Hematopoietic multipotent progenitor cell (in vitro differentiated cells): ENCODE results near the gene HDAC4. TPM values are rescaled to one million over a fixed set of nuclear protein-coding genes. Genes with fewer than 3 reads are reported as not detected.
A peak's percentile ranks its signal among the peaks of the same experiment; 100 is the strongest.

Source experiments
- DNase-seq, 3 donors: peaks; one replicate each; pipeline ENCODE4 v3.0.0-alpha.2; 2011 to 2015; ENCODE audit warnings: low read depth in 2 of 3, low spot score in 2 of 3
- total RNA-seq: library from RNA; depleted of rRNA; stranded (reverse); fragments of >200 nt; gene quantifications from one replicate; pipeline ENCODE4 v1.2.3, GENCODE V29; 2012

Gene HDAC4
- total RNA-seq, 1 donor = 34.2 TPM

DNA sequence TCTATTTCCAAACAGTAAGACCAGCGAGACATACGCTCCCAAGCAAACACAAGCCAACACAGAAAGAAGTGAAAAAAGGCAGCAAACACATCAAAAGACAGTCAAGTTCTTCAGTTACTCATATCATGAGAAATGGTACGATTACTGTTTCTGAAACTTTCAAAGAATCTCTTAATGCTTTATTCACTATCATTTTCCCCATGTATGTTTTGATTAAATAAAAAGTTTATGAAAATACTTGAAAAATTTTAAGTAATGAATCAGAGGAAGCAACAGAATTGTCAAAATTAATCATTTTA, 114.9 kb downstream of the HDAC4 start:
- DNase-seq = no peak

DNA sequence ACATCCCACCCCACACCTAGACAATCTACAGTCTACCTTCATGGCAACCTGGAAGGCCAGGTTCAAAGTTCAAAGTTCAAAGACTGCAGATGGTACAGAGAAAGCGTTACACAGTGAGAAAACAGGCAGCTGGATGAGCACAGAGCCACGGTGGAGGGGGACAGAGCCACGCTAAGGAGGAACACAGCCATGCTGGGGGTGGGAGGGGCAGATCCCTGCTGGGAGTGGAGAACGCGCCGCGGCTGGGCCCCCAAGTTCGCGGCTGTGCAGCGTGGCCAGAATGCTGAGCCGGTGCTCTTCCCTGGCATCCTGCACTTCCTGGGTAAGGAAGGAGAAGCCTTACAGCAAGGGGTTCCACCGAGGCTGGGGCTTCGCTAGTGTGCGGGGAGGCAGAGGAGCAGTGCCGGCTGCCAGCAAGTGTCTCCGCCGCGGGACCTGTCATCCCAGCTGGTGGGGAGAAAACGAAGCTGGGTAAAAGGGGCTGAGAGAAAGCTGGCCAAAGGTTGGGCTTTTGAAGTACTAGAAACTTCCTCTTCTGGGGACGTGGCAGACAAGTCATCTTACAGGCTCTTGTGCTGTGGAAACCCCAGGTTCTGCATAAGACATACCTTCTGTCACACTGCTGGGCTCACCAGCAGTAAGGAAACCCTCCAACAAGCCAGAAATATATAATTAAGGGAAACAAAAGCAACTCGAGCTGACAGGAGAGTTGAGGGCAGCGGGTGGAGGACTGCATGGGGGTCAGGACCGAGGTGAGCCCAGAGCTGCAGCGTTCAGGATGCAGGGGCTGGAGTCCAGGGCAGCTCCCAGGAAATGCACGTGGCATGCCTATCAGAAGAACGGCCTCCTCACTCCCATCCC, 115.5 kb downstream of the HDAC4 start:
- peak in 2 of 3 donors; percentile 61 to 82 for DNase-seq

DNA sequence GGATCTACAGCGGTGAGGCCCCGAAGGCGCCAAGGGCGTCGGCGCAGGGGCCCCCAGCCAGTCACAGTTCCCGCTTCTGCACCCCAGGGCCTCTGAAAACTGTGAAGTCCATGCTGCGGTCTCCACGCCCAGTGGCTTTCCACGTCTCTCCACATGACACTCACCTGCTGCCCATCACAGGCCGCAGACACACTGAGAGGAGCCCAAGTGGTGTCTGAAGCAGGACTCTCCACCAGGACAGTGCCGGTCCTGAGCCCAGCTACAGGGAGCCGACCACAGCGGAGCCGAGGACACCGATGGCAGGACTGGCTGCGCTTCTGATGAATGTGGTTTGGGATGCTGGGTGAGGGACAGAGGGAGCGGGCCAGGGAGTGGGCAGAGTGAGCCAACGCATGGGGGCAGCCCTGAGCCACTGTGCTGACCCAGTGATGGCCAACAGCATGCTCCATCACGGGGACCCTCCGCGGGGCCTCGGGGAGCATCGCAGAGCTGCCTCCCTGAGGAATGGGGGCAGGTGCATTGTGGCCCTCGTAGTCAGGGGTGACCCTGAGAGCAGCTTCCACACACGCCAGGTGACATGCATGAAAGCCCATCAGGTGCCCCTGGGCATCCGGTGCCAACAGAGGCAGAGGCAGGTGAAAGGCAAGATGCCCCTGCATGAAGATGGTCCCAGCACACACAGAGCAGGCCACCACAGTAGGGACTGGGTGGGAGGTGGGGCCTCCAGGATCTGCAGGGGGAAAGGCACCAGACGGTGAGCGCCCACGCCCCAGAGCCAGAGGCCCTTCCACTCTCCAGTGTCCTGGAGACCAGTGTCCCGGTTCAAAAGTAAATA, 116.6 kb downstream of the HDAC4 start:
- no peak for DNase-seq

DNA sequence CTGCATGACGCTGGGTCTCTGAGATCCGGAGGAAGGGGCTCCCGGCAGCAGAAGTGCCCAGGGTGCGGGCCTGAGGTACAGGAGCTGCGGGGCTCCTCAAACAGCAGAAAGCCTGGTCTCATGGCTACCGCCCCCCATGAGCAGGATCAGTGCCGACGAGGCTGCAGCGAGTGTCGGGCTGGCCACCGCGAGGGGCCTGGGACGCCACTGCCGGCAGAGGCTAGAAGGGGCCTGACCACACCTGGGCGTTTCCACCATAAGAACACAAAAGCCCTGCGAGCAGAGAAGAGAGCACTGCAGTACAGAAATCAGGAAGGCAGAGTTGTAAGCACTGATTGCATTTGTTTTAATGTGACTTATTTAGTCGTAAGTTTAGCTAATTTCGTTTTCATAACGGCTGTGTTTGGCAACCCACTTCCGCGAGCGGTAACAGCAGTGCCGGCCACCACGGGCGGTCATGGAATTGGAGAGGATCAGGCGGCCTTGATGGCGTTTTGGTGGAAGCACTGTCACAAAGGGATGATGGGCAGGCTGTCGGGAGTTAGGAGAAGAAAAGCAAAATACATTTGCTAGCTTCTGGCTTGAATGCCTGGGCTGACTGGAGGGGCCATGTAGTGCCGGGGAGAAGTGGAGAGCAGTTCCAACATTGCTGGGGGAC, 117.4 kb downstream of the HDAC4 start:
- no peak for DNase-seq

DNA sequence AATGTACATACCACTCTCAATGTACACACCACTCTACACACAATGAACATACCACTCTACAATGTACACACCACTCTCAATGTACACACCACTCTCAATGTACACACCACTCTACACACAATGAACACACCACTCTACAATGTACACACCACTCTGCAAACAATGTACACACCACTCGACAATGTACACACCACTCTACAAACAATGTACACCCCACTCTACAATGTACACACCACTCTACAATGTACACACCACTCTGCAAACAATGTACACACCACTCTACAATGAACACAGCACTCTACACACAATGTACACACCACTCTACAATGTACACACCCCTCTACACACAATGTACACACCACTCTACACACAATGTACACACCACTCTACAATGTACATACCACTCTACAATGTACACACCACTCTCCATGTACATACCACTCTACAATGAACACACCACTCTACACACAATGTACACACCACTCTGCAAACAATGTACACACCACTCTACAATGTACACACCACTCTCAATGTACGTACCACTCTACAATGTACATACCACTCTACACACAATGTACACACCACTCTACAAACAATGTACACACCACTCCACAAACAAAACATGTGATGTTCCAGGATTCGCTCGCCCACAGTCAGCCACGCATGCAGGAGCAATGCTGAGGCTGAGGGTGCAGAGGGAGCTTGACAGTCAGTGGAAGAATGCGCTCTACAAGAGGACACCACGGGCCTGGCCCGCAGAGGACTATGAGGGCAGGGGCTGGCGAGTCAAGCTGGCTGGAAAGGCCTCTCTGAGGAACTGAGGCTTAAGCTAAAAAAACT, 118.2 kb downstream of the HDAC4 start:
- no peak for DNase-seq

DNA sequence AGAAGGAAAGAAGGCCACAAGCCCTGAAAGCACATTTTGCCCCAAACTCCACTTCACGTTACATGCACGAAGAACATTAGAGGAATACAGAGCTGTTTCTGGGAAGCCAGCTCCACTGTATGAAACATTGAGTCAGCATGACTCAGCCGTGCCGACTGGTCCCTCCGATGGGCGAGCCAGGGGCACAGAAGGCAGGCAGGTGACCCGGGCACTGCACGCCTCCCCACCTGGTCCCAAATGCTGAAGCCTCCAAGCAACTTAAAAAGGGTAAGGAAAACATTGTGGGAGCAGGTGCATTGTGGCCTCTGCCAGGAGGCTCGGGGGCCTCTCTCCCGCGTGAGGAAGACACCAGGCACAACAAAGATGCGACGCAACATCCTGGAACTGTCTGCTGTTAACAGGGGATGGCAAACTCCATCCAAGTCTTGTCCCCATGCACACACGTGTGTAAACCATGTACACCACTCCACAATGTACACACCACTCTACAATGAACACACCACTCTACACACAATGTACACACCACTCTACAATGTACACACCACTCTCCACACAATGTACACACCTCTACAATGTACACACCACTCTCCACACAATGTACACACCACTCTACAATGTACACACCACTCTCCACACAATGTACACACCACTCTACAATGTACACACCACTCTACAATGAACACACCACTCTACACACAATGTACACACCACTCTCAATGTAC, 120.4 kb downstream of the HDAC4 start:
- DNase-seq = peak in 2 of 3 donors; percentile 36 to 51

DNA sequence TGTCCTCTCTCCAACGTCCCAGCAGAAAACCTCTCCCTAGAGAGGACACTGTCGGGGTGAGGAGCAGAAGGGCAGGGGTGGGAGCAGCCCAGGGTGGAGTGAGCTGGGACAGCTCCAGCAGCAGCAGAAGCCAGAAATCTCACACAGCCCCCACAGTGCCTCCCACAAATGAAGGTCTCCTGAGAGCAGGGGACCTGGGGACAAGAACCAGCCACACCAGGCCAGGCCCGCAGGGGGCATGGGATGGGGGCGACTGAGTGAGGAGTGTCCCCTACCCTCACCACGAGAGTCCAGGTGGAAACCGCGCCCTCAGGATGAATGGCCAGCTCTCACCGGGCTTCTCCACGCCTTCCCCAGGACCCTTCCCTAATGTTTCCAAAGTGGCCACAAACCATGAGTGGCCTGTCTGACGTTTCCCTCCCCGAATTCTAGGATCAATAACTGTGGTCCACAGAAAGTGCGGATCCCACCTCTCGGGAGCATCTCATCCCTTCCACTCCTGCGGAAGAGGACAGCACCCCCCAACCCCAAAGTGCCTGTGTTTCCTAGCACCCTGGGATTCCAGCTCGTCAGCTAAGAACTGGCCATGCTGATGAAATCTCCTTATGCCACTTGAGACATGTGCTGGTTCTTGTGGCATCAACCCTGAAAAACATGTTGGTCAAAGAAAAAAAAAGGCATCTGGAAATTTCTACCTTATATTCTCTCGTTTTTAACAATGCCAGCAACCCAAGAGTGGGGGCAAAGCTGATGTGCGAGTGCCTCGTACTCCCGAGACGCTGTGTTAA, 121.1 kb downstream of the HDAC4 start:
- DNase-seq = no peak

DNA sequence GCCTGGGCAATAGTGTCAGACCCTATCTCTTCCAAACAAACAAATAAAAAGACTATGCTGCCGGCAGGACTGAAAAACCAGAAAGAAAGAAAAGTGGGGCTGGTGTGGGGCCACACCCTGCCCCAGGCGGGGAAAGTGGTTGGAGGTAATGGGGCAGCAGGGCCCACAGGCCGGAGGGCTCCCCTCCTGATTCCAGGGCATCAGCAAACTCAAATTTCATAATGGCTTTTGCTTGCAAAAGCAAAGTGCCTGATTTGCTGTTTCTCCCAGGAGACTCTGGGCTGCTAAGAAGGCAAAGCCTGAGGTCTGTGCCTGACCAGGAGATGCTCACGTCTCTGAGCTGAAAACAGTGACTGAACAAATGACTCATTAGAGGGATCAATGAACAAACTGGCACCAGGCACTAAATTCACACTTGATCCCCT, 121.9 kb downstream of the HDAC4 start:
- DNase-seq = no peak

DNA sequence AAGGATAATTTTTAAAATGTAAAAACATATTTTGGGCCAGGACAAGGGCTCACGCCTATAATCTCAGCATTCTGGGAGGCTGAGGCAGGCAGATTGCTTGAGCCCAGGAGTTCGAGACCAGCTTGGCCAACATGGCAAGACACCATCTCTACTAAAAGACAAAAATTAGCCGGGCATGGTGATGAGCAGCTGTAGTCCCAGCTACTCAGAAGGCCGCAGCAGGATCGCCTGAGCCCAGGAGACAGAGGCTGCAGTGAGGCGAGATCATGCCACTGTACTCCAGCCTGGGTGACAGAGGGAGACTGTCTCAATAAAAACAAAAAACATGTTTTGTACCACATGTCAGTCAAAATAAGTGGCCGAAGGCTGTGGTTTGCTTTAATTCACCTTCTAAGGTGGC, 122.5 kb downstream of the HDAC4 start:
- no peak for DNase-seq

DNA sequence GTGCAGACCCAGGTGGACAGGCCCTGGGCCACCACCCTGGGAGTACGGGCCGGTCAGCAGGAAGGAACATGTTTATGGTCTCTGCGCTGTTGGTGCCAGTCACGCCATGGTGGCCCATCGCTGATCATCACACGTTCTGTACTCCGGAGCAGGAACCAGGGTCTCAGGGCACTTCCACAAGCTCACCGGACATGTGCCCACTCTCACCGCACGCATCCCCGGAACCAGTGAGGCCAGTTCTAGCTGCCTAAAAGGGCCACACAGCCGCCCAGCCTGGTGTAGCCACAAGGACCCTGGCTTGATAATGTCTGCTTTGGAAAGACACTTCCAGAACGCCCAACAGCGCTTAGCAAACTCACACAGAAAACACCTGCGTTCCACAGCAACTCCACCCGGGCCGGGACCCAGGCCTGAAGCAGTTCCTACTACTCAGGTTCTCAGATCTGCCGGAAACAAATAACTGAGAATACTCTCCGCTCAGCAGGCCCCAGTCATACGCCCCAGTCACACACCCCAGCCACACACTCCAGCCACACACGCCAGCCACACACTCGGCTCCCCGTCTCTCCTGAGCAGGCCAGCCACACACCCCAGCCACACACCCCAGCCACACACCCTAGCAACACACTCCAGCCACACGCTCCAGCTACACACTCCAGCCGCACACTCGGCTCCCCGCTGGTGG, 123.3 kb downstream of the HDAC4 start:
- no peak for DNase-seq

DNA sequence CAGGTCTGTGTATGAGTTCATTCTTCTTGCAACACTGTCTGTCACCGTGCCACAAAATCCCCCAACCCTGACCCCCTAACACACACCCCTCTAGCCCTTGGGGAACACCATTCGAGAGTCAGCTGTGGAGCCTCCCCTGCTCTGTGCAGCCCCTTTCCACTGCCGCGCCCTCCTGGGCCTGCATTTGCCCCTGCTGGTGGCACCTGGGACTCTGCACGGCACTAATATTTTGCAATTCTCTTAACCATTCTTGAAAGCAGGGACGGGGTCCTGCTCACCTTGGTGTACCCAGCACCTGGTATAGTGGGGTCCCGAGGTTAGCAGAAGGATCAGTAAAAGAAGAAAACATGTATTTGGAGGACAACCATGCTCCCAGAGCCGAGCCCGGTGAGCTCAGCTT, 124.0 kb downstream of the HDAC4 start:
- DNase-seq = no peak

DNA sequence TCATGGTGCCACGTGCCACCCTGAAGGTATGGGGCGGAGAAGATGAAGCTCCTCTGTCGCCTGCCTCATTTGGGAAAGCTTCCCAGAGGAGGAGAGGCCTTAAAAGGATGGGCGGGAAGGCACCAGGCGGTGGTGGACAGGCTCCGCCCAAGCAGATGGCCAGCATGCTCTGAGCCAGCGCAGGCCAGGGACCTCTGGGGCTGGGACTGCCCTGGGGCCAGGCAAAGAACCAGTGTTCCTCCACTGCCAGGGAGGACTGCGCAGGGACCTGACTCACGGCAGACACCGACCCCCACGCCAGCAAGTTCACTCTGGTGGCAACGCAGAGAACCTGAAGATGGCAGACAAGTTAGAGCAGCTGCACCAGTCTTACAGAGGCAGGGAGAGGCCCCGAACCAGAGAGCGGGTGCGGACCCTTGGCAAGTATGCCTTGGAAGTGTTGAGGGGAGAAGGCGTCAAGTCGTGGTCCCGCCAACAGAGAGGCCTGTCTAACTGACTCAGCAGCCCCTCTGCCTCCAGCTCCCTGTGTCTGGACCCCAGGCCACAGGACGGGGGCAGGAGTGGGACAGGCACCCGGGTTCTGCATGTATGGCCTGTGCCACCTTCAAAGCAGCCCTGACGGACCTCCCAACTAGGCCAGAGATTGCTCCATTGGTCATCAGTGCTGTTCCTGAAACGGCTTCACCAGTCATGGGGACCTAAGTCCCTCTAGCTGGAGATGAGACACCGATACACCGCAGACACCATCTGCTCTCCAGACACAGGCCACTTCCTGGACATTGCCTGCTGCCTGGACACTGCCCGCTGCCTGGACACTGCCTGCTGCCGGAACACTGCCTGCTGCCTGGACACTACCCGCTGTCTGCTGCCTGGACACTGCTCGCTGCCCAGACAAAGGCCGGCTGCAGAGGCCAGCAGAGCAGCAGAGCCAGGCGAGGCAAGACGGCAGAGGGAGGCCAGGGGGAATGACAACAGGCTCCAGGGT, 124.7 kb downstream of the HDAC4 start:
- no peak for DNase-seq

DNA sequence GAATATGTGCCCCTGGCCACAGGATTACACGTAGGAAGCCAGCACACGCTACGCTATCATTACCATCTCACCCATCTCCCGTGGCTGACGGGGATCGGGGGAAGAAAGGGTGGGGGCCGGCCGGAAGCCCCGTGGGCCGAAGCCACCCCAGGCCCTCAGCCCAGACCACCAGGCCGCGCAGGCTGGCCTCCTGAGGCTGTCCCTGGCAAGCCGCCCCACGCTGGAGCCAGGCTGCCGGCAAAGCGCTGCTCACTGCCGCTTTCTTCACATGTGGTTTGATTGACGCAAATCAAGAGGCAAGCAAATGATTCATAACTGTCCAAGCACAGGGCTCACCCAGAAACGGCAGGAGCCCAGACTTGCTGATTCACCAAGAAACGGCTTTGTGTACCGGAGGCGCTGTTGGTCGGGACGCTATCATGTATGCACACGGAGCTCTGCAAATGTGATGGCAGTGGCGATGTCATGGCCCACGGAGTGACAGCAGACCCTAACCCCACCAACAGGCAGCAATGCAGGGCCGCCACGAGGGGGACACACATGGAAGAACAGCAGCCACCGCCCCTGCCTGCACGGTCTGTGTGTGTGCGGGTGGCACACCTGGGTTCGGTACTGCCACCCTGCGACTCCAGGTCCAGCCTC, 125.7 kb downstream of the HDAC4 start:
- DNase-seq = peak; percentile 28 to 60 (median 32)

DNA sequence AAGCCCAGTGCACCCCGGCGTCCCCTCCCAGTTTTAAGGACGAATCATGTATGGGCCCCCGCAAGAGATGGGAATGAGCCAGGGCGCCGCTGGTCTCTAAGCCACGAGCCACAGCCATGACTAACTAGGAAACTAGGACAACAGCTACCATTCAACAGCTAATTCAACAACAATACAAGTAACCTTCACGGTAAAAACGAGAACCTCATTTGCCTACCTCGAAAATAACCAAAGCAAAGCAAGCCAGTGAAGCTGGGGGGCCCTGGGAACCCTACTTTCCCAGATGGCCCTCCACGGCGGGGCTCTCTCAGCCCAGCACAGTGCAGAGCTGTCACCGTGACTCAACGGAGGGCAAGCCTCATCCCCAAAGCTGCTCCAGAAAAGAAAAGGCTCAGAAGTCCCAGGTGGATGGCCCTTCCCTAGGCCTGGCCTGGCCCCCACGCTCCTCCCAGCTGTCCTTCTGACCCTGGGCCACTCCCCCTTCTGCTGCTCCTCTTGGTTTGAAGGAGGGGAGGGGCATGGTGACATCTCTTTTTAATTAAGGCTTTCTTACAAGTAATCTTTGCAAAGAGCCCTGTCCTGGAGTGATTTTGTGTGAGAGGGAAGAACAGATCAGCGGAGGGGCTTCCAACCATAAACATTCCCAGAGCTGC, 126.3 kb downstream of the HDAC4 start:
- DNase-seq = no peak

DNA sequence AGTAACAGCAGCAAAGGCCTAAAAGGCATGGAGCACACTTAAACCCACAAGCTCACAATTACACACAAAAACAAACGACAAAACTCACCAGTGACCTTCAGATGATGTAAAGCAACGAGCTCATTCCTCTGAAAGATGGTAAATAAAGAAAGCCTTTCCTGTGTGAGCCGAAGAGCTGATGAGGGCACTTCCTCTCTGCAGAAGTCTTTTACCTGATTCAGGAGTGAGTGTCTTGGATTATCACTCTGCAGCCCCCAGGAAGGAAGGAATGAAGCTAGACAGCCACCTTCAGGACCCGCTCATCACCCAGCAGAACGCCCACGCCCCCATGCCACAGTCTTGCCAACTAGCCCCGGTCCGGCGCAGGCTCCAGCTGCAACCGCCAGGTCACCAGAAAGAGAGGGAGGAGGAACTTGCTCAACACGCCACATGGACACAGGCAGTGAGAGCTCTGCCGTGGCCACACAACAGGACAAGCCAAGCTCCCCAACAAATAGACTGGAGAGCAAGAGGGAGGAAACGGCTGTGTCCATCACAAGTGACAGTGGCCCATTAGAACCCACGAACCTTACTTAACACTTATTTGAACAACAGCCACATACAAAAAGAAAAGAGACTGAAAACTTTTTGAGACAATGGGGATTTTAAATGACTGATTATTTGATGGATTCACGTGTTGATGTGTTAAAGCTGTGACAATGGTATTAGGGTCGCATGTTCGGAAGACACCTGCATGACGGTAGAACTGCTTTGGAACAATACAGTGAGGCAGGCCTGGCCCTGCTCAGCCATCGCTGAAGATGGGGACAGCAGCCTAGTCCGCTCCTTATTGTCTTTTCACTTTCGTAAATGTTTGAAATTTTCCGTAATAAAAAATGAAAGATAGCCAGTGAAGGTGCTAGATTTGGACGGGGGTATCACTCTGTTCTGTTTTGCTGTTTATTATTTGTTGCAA, 127.3 kb downstream of the HDAC4 start:
- DNase-seq = no peak
